HG03025 (cell line): ENCODE results near the gene ZNF784.
"Not testable (repeated sequence)": the region's sequence is repeated elsewhere in the genome, so short reads cannot be mapped to it uniquely, and the experiment has no call there.

ENCODE experiments used
- ATAC-seq: cut with Tn5 transposase; IDR thresholded peaks from one replicate; pipeline ENCODE4 v1.9.1; 2021; ENCODE audit warnings: mild to moderate bottlenecking, moderate library complexity; ENCODE audit not compliant: unreplicated experiment, low FRiP score

The ZNF784 gene

DNA sequence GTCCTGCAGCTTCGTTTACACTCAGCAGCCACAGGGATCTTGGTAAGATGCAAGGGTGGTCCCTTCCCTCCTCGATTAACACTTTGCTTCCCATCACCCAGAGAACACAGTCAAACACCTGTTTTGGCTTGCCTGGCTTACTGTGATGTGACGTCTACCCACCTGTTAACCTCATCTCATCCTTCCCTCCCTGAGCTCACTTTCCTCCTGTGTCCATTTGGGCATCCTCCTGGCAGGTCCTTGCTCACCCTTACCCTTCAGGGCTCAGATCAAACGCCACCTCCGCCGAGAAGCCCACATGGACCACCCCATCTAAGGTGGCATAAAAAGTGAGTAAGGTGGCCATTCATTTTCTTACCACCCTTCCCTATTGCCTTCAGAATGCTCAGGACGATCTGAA lies 34.3 kb downstream of the ZNF784 start:
- no peak for ATAC-seq

DNA sequence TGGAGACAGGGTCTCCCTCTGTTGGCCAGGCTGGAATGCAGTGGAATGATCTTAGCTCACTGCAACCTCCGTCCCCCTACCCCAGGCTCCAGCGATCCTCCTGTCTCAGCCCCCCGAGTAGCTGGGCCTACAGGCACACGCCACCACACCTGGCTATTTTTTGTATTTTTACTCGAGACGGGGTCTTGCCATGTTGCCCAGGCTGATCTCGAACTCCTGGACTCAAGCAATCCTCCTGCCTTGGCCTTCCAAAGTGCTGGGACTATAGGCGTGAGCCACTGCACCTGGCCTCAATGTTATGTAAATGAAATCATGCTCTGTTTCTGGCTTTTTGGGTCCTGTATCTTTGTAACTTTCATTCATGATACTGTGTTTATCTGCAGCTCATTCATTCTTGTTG lies 35.6 kb downstream of the ZNF784 start:
- ATAC-seq, result no peak

DNA sequence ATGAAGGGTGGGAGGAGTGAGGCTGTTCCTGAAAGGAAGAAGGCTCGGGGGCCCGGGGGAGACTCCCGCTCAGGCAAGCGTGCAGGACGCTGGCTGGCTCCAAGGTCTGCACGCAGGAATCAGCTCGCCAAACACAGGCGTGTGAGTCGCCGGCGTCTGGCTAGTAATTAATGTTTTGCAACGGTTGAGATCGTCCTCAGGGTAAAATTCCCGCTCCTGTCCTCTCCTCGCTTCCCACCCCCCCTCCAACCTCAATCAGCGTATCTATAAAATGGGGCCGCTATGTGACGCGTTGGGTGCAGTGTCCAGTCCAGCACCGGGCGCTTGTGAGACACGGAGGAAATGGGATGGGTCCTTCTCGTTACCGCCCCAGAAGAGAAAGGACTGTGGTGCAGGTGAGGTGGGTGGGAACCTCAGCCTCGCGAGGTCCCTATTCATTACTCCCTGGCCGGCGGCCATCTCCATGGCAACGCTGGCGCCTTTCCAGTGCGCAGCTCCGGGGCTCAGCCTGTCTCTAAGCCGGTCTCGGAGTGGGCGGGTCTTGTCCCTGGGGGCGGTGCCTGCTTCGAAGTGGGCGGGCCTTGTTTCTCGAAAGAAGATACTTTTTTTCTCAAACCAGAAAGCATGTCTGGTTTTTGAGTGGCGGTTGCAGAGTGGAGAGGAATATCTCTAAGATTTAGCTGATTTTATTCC lies 37.2 kb downstream of the ZNF784 start:
- ATAC-seq, result no peak

DNA sequence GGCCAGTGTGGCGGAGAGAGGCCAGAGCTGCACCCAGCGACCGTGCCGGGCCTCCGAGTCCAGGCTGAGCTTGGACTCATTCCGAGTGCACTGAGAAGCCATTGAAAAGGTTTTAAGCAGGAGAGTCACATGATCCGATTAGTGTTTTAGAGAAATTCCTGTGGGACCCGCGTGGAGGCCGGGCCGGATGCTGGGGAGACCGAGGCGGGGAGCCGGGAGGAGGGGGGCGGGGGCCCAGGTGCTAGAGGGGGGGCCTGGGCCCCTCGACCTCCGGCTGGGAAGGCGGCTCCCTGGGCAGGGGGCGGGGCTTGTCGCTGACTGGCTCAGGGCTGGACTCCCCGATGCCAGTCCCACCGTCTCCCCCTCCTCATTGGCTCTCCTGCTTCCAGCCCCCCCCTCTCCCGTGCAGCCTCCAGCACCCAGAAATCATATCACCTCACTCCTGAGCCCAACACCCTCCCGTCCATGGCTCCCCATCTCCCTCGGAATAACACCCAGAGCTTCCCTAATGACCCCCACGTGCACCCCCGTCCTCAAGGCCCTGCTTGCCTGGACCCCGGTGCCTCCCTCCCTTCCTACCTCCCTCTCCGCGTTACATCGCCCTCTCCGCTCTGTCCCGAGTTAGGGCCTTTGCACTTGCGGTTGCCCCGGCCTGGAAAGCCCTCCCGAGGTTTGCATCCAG lies 38.6 kb downstream of the ZNF784 start:
- no peak for ATAC-seq

DNA sequence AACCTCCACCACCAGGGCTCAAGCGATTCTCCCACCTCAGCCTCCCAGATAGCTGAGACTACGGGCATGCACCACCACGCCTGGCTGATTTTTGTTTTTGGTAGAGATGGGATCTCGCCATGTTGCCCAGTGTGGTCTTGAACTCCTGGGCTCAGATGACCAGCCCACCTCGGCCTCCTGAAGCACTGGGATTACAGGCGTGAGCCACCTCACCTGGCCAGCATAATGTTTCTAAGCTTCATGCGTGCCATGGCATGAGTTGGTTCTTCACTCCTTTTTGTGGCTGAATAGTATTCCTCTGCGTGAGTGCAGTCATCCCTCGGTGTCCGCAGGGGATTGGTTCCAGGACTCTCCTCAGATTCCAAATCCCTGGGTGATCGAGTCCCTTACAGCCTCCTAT lies 39.5 kb downstream of the ZNF784 start:
- no peak for ATAC-seq

DNA sequence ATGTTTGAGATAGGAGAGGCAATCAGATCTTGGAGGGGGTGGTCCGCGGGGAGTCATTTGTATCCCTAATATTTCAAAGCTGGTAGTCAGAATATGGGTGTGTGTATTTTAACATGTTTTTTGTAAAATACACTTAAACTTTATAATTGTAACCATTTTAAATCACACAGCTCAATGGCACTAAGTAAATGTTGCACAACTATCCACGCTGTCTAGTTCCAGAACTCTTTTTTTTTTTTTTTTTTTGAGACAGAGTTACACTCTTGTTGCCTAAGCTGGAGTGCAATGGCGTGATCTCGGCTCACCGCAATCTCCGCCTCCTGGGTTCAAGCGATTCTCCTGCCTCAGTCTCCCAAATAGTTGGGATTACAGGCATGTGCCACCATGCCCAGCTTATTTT lies 40.5 kb downstream of the ZNF784 start:
- not testable (repeated sequence) for ATAC-seq

DNA sequence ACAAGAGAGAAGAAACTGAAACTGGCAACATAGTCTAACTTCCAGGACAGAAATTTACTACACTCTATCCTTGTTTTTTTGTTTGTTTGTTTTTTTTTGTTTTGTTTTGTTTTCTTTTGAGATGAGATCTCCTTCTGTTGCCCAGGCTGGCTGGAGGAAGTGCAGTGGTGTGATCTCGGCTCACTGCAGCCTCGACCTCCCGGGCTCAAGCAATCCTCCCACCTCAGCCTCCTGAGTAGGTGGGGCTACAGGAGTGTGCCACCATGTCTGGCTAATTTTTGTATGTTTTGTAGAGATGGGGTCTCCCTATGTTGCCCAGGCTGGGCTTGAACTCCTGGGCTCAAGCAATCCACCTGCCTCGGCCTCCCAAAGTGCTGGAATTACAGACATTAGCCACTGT lies 42.1 kb downstream of the ZNF784 start:
- not testable (repeated sequence) for ATAC-seq

DNA sequence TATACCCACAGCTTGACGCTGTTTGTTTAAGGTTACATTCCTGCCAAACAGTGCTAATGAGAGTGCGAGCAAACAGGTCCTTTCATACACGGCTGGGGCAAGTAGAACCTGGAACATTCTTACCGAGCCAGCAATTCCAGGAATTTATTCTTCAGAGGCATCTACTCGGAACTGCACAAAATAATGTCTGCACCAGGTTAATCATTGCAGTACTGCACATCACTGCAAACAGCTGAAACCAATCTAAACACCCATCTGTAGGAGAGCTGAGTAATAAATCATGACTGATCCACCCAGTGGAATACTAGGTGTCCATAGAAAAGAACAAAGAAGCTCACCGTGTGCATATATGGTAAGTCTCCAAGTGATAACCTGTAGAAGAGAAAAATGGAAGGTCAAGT lies 42.5 kb downstream of the ZNF784 start:
- no peak for ATAC-seq

DNA sequence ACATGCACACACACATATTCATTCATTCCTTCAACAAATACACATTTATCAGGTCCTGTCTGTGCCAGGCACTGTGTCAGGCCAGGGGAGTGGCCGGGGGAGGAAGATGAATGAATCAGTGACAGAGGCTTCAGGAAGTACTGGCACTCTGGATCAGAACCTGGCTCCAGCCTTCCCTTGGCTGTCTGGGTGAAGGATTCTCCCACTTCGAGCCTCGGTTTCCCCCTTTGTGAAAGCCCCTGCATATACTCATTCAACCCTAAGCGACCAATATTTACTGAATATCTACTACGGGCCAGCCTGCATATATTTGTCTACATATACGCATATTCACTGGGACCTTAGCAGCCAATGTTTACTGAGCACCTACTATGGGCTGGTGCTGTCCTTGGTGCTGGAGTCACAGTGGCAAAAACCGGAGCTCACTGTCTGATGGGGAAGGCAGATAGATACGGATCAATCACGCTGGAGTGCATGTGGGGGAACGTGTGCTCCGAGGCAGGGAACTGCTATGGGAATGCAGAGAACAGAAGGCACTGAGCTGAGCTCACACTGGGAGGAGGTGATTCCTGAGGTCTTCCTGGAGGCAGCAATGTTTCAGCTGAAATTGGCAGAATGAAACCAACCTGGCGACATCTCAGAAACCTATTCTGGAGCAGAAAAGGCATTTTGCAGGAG lies 43.1 kb downstream of the ZNF784 start:
- no peak for ATAC-seq

DNA sequence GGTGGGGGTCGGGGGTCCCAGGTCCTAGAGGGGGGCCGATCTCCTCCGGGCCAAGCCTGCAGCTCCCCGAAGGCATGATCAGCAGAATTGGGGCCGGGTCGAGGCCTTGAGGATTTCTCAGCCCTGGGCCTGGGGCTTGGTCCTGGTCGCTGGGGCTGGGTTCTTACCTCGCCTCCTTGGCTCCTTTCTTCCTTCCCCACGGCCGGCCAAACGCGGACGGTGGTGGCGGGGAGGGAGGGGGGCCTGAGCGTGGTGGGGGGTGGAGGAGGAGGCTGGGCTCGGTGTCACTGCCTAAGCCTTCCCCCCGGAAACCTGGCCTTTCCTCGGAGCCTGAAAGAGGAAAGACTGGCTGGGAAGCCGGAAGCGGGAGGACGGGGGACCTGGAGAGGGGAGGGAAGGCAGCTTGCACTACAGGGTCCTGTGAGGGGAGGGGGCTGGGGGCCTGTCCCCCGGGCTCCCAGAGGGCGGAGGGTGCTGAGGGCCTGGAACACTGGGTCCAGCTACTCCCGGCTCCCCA lies 43.7 kb downstream of the ZNF784 start, which contains the start of gene ZNF579:
TSS of gene ZNF579 (minus strand) at position 221 of the 517 bp plus-strand sequence. CDS start 1,209 bp downstream, outside the sequence.
- ATAC-seq, result no peak

DNA sequence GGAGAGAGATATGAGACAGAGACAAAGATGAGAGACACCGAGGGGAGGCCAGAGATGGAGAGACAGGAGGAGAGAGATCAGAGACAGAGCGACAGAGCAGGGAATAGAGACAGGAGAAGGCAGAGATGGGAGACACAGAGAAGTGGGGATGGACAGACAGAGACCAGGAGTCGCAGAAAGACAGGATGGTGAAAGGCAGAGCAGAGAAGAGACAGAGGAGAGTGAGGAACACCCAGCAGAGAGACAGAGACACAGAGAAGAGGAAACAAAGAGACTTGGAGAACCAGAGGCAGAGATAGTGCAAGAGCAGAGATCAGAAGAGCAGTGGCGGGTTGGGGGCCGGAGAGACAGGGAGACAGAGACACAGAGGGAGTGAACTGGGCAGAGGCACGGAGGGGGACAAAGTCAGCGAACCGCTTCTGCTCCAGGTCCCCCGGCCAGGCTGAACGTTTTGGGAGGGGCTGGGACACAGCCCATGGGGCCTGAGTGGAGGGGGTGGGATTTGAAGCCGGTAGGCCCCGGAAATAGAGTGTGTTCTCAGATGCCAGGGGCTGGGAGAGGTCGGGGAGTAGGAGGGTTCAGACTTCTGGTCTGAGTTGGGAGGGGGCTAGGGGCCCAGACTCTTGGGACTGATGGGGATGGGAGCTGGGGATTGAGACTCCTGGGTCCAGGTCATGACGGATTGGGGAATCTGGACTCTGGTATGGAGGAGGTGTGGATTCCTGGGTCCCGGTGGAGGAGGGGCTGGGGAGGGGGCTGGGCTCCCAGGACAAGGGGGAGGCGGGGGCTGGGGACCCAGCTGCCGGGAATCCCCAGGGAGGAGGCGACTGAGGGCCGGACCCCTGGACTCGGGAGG lies 44.4 kb downstream of the ZNF784 start:
- no peak for ATAC-seq

DNA sequence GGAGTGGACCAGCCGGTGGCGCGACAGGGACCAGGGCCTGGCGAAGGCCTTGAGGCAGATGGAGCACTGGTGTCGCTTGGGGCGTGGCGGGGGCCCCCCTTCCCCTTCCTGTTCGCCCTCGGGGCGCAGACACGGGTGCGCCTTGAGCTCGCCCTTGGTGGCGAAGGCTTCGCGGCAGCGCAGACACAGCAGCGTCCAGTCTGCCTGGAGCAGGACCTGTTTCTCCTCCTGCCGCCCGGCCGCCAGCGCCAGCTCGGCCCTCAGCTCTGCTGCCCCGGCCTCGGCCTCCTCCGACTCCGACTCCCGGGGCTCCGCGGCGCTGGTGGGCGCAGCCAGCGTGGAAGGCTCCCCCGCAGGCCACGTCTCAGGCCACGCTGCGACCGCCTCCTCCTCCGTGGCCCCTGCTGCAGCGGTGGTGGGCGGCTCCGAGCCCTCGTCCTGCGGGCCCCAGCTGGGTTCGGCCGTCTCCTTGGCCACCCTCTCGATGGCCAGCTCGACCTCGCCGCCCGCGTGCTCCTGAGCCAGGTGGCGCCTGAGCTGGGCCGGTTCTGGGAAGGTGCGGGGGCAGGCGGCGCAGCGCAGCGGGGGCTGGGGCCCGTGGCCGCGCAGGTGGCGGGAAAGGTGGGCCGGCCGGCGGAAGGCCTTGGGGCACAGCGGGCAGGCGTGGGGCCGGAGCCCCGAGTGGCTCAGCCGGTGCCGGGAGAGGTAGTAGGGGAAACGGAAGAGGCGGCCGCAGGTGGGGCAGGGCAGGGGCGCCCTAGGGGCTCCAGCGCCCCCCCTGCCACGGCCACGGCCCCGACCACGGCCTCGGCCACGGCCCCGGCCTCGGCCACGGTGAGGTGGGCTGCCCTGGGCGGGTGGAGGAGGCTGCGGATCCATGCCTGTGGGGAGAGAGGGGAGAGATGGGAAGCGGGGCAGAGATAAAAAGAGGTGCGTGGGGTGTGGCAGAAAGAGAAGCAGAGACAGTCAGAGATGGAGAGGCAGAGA lies 45.3 kb downstream of the ZNF784 start:
- ATAC-seq, result no peak

DNA sequence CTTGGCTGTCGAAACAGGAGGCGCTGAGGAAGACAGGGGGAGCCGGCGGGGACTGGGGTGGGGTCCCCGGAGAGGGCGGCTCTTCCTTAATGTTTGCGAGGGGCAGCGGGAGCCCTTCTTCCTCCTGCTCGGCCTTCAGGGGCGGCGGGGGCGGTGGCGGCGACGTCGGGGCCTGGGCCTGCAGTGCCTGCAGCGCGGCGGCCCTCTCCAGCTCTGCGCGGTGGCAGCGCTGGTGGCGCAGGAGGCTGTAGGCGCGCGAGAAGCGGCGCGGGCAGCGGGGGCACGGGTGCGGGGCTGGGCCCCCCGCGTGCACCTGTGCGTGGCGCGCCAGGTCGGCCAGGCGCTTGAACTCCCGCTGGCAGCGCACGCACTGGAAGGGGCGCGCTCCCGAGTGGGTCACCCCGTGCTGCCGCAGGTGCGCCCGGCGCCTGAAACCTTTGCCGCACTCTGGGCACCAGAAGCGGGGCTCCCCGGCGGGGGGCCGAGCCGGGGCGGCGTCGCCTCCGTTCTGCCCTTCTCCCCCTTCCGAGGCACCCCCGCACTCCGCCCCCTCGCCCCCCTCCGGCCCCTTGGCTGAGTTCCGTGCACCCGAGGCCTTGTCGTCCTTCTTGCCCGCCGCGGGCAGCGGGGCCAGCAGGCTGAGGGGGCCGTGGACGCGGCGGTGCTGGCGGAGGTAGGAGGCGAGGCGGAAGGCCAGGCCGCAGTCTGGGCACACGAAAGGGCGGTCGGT lies 46.2 kb downstream of the ZNF784 start:
- no peak for ATAC-seq

DNA sequence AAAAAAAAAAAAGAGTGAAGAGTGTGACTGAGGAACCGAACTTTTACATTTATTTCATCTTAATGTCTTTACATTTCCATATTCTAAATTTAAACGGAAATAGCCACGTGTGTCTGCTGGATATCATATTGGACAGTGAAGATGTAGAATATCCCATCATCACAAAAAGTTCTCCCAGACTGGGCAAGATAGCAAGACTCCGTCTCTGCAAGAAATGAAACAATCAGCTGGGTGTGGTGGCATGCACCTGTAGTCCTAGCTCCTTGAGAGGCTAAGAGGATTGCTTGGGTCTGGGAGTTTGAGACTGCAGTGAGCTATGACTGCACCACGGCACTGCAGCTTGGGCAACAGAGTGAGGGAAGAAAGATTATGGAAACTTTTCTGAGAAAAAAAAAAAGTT lies 47.6 kb downstream of the ZNF784 start:
- ATAC-seq, result no peak

DNA sequence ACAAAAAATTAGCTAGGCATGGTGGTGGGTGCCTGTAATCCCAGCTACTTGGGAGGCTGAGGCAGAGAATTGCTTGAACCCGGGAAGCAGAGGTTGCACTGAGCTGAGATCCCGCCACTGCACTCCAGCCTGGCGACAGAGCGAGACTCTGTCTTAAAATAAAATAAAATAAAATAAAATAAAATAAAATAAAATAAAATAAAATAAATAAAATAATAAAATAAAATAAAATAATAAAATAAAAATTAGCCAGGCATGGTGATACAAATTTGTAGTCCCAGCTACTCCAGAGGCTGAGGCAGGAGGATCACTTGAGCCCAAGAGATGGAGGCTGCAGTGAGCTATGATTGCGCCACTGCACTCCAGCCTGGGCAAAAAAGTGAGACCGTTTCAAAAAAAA lies 50.4 kb downstream of the ZNF784 start:
- ATAC-seq, result not testable (repeated sequence)
